Activated naive CD4-positive, alpha-beta T cell treated with anti-CD3 and anti-CD28 coated beads, Interleukin-2, amount 50 U/mL, for 72 hours (primary cell): ENCODE data around the gene SRGAP2B. TPM values are rescaled to one million over a fixed set of nuclear protein-coding genes. Genes with fewer than 3 reads are reported as not detected.
"Not testable (repeated sequence)": the region's sequence is repeated elsewhere in the genome, so short reads cannot be mapped to it uniquely, and the experiment has no call there.

ENCODE experiments used
- ATAC-seq, 2 donors: fragments of 150-1000 bp; cut with Tn5 transposase; 2 replicates each; pipeline ENCODE4 v1.10.0; 2021; ENCODE audit warnings: mild to moderate bottlenecking in 2 of 2, moderate library complexity in 2 of 2
- DNase-seq, 2 donors: peaks; one replicate each; pipeline ENCODE4 v3.0.0; 2021 to 2022; ENCODE audit warnings: low spot score in 2 of 2
- H3K27ac Mint-ChIP-seq, 2 donors: one replicate each; pipeline ENCODE4 v1.8.0; 2022; ENCODE audit warnings: mild to moderate bottlenecking in 2 of 2, mixed read lengths in 2 of 2
- H3K36me3 Mint-ChIP-seq, 2 donors: one replicate each; pipeline ENCODE4 v1.8.0; 2022; ENCODE audit warnings: mixed read lengths in 2 of 2
- H3K9me3 Mint-ChIP-seq, 2 donors: one replicate each; pipeline ENCODE4 v1.8.0; 2022; ENCODE audit warnings: mixed read lengths in 2 of 2
- total RNA-seq, 2 donors: library from RNA; stranded (reverse); gene quantifications; one replicate each; pipeline ENCODE4 v1.2.3, GENCODE V29; 2022

The SRGAP2B gene
- total RNA-seq, 2 donors from 2014 or later = 24.4 to 50.1 TPM

DNA sequence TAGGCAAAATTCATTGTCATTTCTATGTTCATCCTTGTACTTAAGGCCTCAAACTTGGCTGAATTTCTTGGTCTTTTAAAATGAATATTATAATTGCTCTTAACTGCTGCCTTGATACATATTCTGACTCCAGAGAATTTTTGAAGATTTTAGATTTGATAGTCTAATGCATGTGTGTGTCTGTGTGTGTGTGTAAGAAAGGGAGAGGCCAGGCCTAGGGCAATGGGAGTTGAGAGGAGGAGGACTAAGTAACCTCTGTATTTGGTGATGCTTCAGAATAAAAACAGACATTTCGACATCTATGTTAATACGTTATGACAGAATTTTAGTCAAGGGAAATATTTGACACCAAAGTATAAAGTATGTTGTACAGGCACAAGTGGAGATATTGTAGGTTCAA, 8.2 kb upstream of the SRGAP2B start:
- not testable (repeated sequence) for H3K9me3 Mint-ChIP-seq, H3K27ac Mint-ChIP-seq, DNase-seq, ATAC-seq, H3K36me3 Mint-ChIP-seq

DNA sequence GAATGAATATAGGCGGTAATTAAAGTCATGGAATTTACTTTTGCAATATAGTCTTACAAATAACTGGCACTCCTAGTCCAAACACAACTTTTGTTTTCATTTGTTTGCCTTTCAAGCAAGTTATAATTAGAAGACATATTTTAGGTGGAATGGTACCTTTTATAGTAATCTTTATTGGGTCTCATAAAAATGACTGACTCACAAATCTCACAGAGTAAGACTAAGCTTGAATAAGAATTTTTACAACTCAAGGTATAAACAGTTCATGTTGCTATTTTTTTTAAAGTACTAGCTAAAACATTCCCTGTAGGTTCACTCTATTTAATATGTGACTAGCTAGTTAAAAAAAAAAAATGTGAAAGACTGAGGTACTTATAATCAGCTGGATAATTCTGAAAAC, 6.6 kb upstream of the SRGAP2B start:
- not testable (repeated sequence) for H3K27ac Mint-ChIP-seq, H3K9me3 Mint-ChIP-seq

DNA sequence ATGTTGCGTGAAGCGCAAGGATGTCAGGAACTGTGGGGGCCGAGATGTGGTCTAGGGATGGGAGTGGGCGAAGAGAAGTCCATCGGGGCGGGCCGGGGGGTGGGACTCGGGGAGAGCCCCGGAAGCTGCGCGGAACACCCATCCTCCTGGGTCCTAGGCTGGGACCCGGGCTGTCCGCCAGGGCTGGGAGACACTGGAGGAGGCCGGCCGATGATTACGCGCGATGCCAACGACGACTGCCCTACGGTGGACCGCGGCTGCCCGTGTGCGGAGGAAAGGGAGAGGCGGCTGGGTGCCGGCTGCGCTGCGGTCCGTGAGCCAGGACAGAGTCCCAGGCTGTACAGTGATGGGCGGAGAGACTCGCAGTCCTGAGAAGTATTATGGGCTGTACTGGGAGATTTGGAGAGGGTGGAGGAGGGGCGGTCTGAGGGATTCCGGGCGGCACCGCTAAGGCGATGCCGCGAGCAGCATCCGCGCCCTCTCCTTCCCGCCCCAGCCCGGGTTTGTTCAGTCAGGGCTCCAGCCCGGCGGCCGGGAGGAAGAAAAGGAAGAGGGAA, 395 bp downstream of the SRGAP2B start:
- not testable (repeated sequence) for H3K27ac Mint-ChIP-seq, H3K9me3 Mint-ChIP-seq, H3K36me3 Mint-ChIP-seq
- peak in 1 of 2 donors; percentile 53 for DNase-seq
- peak; percentile 10 to 12 for ATAC-seq

More for the DNA sequence above, 6.6 kb upstream of the SRGAP2B start:
- ATAC-seq, H3K36me3 Mint-ChIP-seq, DNase-seq: not testable (repeated sequence)

DNA sequence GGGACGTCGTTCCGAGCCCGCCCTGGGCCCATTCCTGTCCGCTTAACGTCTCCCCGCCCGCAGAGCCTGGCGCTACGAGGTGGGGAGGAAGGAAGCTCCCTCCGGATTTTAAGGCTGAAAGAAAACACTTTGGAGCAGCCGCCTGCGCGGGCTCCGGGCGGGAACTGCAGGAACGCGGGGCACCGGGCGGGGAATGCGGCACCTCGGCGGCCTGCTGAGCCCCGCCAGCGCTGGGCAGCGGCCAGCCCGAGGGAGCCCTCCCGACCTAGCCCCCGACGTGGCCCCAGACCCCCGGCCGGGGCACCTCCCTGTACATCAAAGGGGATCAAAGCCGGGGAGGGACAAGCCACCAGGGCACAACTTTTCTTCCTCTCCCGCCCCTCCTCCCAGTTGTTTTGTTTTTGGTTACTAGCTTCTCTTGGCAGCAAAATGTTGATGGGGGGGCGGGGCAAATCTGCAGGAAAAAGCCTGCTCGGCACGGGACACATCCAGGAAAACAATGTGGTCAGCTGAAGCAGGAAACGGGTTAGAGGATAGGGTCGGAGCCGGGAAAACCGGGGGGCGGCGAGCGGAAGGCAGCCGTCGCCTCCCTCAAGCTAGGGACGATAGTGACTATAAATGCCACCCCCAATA, 1.5 kb downstream of the SRGAP2B start:
- DNase-seq = peak in 1 of 2 donors; percentile 52

DNA sequence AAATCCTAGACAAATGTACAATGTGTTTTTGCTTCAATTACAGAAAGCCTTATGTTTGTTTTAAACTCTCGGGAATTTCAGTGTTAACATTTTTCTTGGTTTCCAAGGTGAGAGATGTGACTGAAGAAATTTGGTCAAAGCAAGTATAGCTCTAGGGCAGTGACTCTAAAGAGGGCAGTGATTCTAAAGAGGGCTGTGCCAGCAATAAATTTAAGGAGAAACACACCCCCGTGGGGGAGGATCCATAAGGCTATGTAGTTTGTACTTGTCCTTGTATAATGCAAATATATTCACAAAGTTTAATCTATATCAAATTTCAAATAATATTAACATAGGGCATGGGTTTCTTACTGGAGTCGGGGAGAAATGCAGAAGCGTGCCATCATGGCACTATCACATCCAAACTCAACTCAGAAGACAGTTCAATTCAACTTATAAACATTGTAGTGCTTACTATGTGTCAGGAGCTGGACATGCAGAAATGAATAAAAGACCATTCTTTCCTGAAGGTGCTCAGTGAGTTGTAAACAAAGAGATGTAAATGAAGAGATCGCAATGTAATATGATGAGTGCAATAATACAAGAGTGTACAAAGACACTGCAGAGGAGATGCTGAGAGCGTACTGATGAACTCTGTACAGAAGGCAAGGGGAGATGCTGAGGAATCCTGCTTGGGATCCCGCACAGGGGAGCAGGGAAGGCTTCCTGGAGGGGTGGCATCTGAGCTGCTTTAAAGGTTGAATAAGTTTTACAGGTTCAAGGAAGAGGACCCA, 12.5 kb downstream of the SRGAP2B start:
- not testable (repeated sequence) for ATAC-seq, H3K27ac Mint-ChIP-seq, H3K36me3 Mint-ChIP-seq, H3K9me3 Mint-ChIP-seq, DNase-seq

More for the DNA sequence above, 1.5 kb downstream of the SRGAP2B start:
- ATAC-seq, H3K9me3 Mint-ChIP-seq, H3K36me3 Mint-ChIP-seq: not testable (repeated sequence)
- H3K27ac Mint-ChIP-seq = peak overlapping the region in 1 of 2 donors; percentile 93

DNA sequence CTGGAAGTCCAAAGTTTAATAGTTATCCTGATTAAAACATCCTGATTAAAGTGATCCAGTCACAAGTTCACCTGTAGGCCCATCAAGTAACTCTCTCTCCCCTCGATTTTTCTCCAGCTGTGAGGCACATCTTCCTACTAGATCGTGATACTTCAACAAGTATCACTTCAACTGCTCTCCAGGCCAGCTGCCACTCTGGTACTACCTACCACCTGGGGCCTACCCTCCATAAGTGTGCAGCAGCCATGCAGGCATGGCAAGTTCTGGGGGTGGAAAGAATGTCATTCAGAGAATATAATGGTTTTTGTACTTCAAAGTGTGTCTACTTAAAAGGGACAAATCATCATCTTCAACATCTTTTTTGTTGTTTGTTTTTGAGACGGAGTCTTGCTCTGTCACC, 14.9 kb downstream of the SRGAP2B start:
- not testable (repeated sequence) for H3K36me3 Mint-ChIP-seq, H3K27ac Mint-ChIP-seq, H3K9me3 Mint-ChIP-seq, DNase-seq
- ATAC-seq = peak in 1 of 2 donors; percentile 28

DNA sequence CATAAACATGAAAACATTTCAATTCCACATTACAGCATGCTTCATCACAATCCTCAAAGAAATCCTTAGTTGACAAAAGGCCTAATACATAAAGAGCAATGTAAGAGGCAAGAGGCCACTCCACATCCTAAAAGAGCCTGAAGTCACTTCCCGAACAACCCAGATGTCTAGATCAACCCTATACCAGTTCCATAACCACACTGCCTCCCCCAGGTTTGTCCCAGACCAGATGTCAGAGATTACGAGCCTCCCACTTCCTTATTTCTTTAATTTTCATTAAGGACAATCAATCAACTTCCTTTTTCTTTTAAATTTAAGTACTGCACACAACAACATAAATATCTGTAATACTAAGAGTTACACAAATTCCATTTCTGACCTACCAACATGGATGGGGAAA, 15.4 kb downstream of the SRGAP2B start:
- H3K9me3 Mint-ChIP-seq, ATAC-seq, H3K36me3 Mint-ChIP-seq, DNase-seq, H3K27ac Mint-ChIP-seq: not testable (repeated sequence)

DNA sequence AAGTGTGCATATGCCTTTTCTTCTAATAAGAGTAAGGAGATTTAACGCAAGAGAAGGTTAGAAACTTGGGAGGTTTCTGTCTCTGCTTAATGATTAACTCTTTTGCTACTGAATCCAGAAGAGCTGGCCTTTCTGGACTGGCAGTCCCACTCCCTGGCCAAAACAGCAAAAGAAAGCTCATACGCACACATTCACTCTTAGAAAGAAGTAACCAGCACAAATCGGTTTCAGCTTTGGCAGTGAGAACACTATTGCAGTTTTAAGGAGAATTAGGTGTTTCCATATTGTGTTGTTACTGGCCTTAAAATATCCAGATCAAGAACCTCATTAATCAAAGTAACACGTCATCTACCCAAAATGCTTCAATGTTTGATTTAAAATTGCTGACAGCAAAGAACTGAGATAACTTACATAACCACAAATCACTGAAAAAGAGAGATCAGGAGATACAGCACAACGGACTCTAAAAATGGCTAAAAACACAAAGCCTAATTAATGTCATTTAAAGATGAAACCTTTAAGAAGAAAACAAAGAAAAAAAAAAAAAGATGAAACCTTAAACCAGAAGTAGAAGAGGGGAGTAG, 16.2 kb downstream of the SRGAP2B start:
- not testable (repeated sequence) for H3K27ac Mint-ChIP-seq, DNase-seq, H3K36me3 Mint-ChIP-seq, ATAC-seq, H3K9me3 Mint-ChIP-seq

DNA sequence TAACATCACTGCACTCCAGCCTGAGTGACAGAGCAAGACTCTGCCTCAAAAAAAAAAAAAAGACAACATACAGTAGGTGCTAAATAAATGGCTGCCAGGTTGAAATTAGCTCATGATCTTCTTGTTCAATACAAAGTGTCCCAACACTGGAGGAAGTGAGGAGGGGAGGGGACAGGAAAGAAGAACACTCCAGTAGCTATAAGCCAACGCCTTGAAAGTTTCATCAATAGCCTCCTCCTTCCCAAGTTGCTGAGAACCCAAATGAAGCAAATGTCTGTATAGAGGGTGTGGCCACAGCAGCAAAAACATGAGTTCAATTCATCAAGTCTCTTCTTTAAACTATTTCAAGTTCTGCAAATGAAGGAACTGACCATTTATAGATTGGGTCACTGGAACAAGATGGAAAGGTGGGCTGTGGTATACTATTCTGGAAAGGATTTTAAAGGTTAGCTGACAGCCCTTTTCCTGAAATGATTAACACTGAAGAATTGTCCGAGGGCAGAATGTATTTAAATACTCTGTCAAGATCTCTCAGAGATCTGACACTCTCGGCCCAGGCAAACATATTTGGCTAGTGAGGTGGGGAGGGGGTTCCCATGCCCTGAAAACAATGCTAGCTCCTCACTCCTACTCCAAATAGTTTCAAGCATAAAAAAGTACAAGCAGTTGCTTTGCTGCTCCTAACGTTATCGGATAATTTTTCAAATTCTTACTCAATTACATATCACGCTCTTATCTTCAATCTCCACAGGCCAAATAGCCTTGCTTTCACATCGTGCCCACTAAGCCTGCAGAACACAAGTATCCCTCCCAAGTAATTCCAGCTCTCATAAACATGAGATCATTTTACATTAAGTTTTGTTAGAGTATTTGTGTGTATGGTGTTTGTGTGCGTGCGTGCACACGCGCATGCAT, 17.0 kb downstream of the SRGAP2B start:
- ATAC-seq, H3K27ac Mint-ChIP-seq, DNase-seq, H3K9me3 Mint-ChIP-seq, H3K36me3 Mint-ChIP-seq: not testable (repeated sequence)

DNA sequence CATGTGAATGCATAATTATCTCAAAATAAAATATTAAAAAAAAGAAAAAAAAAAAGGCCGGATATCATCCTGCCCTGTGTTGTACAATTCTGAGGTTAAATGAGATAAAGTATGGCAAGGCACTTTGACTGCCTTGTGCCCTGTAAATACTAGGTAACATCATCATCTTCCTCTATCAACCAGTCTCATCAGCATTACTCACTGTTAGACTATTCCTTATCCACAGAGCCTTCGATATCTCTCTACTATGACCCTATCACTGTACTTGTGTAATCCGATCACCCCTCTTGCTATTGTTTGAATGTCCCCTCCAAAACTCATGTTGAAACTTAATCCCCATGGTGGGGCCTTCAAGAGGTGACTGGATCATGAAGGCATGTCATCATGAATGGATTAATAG, 18.3 kb downstream of the SRGAP2B start:
- ATAC-seq, H3K9me3 Mint-ChIP-seq, DNase-seq, H3K27ac Mint-ChIP-seq, H3K36me3 Mint-ChIP-seq: not testable (repeated sequence)

DNA sequence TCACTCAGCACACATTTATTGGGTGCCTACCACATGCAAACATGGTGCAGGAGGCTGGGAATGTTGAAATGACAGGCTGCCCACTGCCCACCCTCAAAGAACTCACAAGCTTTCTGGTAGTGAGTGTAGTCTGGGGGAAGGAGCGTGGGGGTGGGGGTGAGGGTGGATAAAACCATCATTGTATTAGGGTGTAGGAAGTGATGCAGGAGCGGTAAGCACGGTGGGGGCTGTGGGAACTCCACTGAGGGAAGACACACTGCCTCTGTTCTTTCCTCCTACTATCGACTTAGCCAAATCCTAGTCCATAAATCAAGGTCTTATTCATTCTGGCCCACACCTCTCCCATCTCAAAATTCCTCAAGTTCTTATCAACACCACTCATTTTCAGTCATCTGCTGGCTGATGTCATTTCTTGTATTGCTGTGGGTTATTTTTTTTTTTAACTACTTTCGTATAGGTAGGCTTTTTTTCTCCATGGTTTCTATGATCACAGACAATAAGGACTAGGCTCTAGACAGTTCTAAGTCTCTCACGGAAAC, 21.0 kb downstream of the SRGAP2B start:
- not testable (repeated sequence) for H3K9me3 Mint-ChIP-seq, H3K36me3 Mint-ChIP-seq, DNase-seq, H3K27ac Mint-ChIP-seq
- ATAC-seq = peak; percentile 50 to 54

DNA sequence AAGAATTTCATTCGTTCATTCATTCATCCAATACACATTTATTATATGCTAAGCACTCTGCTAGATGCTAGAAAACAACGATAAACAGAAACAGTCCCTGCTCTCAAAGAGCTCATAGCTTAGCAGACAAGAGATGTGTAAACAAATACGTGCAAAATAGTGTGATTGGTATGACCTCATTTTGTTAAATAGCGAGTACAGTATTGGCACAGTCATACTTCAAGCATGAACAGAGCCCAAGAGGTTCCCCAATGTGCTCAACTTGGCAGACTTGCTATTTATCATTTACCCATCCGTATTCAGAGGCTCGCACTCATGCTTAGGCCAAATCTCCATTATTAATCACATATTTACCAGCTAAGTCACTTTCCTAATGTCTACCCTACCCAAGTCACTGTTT, 23.6 kb downstream of the SRGAP2B start:
- not testable (repeated sequence) for H3K9me3 Mint-ChIP-seq, ATAC-seq, H3K36me3 Mint-ChIP-seq, H3K27ac Mint-ChIP-seq, DNase-seq

DNA sequence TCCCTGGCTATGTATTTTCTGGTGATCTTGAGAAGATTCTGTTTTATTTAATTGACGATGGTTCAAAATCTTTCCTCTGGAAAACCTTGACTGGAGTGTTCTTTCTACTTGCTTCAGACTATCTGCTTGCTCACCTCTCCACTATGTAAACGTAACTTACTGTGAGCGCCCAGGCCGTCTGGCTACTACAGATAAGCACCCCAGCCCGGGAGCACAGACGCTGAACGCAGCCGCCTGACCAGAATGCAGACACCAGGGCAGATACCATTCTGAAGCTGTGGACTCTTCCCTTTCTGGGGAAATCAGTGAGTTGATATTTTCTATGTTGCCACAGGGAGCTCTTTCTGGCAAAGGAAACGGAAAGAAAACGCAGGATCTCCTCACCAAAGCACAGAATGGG, 28.6 kb downstream of the SRGAP2B start:
- not testable (repeated sequence) for H3K27ac Mint-ChIP-seq, H3K36me3 Mint-ChIP-seq, ATAC-seq, DNase-seq, H3K9me3 Mint-ChIP-seq

DNA sequence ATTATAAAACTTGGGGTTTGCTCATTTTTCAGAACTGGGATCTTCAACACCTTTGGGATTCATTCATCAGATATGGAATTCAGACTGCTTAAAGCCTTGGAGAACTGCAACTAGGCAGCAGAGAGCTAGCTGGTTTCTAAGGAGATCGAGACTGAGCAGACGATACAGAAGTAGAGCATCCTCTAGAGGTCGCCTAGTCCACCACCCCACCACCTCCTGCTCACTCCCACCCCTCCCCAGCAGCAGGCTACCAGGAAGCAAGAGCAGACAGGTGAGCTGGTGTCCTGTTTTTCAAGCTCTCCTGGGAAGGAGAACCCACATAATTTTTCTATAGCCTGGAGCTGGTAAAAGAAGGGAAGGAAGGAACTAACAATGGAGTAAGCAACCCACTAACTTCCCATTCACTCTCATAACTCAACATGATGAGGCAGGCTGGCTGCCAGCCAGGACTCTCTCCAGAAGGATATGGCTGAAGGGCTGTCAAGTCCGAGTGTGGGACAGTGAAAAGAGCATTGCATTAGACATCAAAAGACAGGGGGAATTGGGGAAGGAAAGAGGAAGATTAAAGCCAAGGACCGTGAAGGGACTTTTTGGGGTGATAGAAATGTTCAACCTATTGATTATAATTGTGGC, 29.8 kb downstream of the SRGAP2B start:
- ATAC-seq, H3K36me3 Mint-ChIP-seq, H3K9me3 Mint-ChIP-seq, DNase-seq, H3K27ac Mint-ChIP-seq: not testable (repeated sequence)

DNA sequence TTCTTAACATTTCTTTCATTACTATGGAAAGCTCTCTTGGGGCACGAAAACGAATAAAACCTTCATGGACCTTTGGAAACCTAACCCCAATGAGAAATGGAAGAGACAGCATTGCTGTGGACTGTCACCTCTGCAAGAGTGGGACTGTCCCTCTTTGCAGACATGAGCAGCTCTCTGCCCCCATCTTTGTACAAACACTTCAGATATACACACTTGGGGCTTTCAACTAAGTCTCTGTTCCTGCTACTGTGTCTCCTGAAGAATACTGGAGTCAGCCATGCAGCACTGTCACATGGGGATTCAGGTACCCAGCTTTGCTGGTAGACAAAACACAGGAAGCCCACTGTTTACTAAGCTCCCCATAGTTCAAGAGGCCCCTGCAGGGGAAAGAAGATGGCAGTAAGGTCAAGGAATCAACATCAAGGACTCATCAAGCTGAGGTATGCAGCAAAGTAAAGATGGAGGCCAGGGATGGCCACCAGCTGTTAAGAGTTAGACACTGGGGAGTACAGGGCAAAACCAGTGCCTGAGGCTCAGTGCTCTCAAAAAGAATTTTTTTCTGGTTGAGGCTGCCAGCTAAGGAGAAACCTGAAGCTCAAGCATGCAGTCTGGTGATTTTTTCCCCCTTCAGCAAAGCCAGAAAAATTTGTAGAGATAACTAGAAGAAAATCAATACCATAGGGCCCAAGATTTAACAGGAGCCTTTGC, 31.0 kb downstream of the SRGAP2B start:
- H3K27ac Mint-ChIP-seq, H3K36me3 Mint-ChIP-seq, ATAC-seq, DNase-seq, H3K9me3 Mint-ChIP-seq: not testable (repeated sequence)
